Effector memory CD4-positive, alpha-beta T cell (primary cell): Measurements from ENCODE around the gene AGAP2.

ENCODE experiments used
- DNase-seq, 3 donors: peaks; one replicate each; pipeline ENCODE4 v3.0.0-alpha.2; 2020
- H3K27ac ChIP-seq: 2 replicates; pipeline ENCODE4 v1.7.0; 2013; ENCODE audit warnings: mild to moderate bottlenecking, low read length, moderate library complexity; ENCODE audit not compliant: insufficient read depth, poor library complexity, severe bottlenecking
- H3K27me3 ChIP-seq: replicated peaks from 2 replicates; pipeline ENCODE4 v1.7.0; 2013; ENCODE audit warnings: mild to moderate bottlenecking, low read length; ENCODE audit not compliant: insufficient read depth, control insufficient read depth, poor library complexity, severe bottlenecking
- H3K36me3 ChIP-seq: 2 replicates; pipeline ENCODE4 v1.7.0; 2013; ENCODE audit warnings: mild to moderate bottlenecking, low read length, moderate library complexity; ENCODE audit not compliant: control insufficient read depth, insufficient read depth
- H3K4me1 ChIP-seq: 2 replicates; pipeline ENCODE4 v1.7.0; 2013; ENCODE audit warnings: low read length, mild to moderate bottlenecking; ENCODE audit not compliant: control insufficient read depth, insufficient read depth, poor library complexity, severe bottlenecking
- H3K4me3 ChIP-seq: 2 replicates; pipeline ENCODE4 v1.7.0; 2013; ENCODE audit warnings: low read length, low read depth, mild to moderate bottlenecking; ENCODE audit not compliant: insufficient read depth, poor library complexity, severe bottlenecking
- H3K9me3 ChIP-seq: 2 replicates; pipeline ENCODE4 v1.7.0; 2013; ENCODE audit warnings: mild to moderate bottlenecking, low read length, moderate library complexity; ENCODE audit not compliant: control insufficient read depth

The AGAP2 gene

DNA sequence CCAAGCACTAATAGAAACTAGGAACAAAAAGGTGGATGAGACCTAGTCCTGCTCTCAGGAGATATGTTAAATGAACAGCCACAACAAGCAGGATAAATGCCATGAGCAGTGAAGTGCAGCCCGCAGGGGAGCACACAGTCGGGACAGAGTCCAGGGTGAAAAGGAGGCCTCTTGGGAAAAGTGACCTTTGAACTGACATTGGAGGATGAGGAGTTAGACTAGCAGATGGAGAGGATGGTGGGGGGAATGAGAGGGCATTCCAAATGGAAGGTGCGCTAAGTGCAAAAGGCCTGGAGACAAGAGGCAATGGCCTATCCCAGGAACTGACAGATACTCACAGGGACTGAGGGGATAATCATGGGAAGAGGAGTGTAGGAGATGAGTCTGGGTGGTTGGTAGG, 40.1 kb downstream of the AGAP2 start:
- peaks cover 43% of the 10 kb centered on the region for H3K36me3 ChIP-seq

DNA sequence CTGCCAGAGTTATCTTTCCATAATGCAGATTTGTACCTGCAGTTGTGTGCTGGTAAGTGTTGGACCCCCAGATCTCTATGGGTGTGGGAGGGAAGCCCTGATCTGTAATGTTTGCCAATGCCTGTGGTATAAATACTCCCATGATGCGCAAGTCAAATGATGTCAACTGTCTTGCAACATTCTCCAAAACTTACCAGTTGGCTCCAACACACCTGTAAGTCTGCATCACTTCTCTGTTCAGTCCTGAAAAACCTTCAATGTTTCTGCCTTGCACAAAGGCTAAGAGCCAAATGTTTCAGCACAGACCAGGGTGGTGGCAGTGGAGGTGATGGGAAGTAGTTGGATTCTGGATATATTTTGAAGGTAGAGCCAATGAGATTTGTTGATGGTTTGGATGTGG, 41.5 kb downstream of the AGAP2 start:
- H3K27ac ChIP-seq = no peak overlapping the region

More for the DNA sequence above, 40.1 kb downstream of the AGAP2 start:
- H3K4me1 ChIP-seq = peaks cover 9% of the 10 kb centered on the region
- DNase-seq = no peak
- H3K27me3 ChIP-seq = no peaks in the 10 kb centered on the region
- H3K9me3 ChIP-seq = no peaks in the 10 kb centered on the region
- H3K27ac ChIP-seq = no peak overlapping the region
- no peak overlapping the region for H3K4me3 ChIP-seq

DNA sequence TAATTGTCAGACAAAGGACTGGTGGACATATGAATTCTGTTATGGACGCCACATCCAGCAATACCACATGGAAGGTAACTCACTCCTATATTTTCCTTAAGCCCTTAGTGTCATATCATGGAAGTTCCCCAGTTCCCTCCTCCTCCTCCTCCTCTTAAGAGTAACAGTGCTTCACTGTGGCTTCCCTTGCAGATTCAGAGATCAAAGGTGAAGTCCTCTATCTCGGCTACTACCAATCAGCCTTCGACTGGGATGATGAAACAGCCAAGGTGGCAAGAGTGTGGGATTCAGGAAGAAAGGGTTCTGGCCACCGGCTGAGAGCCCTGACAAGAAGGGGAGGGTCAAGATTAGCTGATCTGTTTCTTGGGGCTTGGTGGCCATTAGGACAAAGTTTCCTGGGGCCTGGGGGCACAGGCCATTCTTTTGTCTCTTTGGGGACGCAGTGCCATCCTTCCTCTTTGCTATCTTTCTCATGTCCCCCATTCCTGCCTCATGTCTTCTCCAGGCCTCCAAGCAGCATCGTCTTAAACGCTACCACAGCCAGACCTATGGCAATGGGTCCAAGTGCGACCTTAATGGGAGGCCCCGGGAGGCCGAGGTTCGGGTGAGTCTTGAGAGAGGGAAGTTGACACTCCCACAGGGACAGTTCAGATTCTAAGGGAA, 42.6 kb downstream of the AGAP2 start:
- H3K4me3 ChIP-seq = no peak overlapping the region
- H3K4me1 ChIP-seq = peaks cover 9% of the 10 kb centered on the region
- H3K27ac ChIP-seq = no peak overlapping the region
- no peaks in the 10 kb centered on the region for H3K27me3 ChIP-seq
- H3K36me3 ChIP-seq = peaks cover 36% of the 10 kb centered on the region
- H3K9me3 ChIP-seq = no peaks in the 10 kb centered on the region
- DNase-seq = no peak

More for the DNA sequence above, 41.5 kb downstream of the AGAP2 start:
- peaks cover 36% of the 10 kb centered on the region for H3K36me3 ChIP-seq
- peaks cover 9% of the 10 kb centered on the region for H3K4me1 ChIP-seq
- H3K27me3 ChIP-seq = no peaks in the 10 kb centered on the region
- H3K9me3 ChIP-seq = no peaks in the 10 kb centered on the region
- DNase-seq = no peak
- no peak overlapping the region for H3K4me3 ChIP-seq

DNA sequence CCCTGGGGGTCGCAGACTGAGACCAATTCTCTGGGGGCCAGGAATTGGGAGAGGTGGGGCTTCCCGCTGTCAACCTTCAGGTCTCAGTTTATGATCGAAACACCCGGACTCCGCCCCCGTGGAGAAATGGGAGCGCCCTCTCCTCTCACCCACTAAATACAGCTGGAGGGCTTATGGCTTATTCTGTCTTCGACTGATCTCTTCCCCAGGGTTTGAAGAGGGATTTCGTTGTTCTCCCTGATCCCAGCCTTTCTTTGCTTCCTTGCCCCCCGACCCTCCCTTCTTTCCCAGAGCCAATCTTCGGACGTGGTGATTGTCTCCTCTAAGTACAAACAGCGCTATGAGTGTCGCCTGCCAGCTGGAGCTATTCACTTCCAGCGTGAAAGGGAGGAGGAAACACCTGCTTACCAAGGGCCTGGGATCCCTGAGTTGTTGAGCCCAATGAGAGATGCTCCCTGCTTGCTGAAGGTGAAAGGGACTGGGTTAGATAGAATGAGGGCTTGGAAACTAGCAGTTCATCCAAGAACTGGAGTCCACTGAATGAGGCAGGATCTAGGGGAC, 44.0 kb downstream of the AGAP2 start:
- H3K4me3 ChIP-seq = peak overlapping the region; percentile 88
- no peaks in the 10 kb centered on the region for H3K9me3 ChIP-seq
- H3K27me3 ChIP-seq = no peaks in the 10 kb centered on the region
- peak in 1 of 3 donors; percentile 5 for DNase-seq
- H3K36me3 ChIP-seq = peaks cover 36% of the 10 kb centered on the region
- peaks cover 9% of the 10 kb centered on the region for H3K4me1 ChIP-seq
- H3K27ac ChIP-seq = peak overlapping the region; percentile 76

DNA sequence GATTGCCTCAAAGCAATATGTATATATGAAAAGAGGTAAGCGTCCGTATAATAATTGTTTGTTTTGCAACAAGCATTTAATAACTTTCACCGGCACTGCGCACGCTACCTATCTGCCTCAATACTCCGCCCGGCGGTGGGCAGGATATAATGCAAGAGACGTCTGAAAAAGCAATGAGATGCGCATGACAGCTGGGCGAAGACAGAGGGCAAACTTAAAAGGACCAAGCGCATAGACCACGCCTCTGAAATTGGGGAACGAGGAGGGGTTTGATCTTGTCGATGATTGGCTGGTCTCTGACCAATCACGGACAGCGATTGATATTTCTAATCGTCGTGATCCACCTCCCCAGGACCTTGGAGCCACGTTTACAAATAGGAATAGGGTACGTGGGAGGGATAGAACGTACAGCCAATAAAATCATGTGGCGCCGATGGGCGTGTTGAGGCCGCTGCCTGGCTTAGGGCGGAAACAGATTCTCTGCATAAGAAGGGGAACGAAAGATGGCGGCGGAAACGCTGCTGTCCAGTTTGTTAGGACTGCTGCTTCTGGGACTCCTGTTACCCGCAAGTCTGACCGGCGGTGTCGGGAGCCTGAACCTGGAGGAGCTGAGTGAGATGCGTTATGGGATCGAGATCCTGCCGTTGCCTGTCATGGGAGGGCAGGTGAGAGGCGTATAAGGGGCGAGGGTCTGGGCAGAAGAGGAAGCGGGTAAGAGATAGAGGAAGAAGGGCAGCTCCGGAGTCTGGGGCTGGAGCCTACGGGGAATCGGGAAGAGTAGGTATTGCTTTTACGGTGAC, 44.7 kb downstream of the AGAP2 start, which contains the start of gene OS9:
Gene OS9 (plus strand): TSS at position 474 of the 800 bp plus-strand sequence. CDS start 30 bp downstream, at position 504.
- H3K4me3 ChIP-seq = peak within 1 kb of the TSS; percentile 88
- H3K27ac ChIP-seq = peak within 1 kb of the TSS; percentile 76
- peaks cover 9% of the 10 kb centered on the region for H3K4me1 ChIP-seq
- no peaks in the 10 kb centered on the region for H3K27me3 ChIP-seq
- peaks cover 36% of the 10 kb centered on the region for H3K36me3 ChIP-seq
- H3K9me3 ChIP-seq = no peaks in the 10 kb centered on the region
- peak; percentile 94 to 97 (median 95) for DNase-seq

DNA sequence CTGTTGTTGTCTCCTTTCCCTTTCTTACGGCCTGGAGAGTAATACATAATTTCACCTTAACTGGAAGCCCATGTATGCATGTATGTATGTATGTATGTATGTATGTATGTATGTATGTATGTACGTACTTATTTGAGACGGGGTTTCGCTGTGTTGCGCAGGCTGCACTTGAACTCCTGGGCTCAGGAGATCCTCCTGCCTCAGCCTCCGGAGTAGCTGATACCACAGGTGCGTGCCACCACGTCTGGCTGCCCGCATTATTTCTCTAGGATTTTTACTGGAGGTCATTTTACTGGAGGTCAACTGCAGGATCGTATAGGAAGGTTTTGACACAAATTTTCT, 45.3 kb downstream of the AGAP2 start:
- Histone ChIP-seq H3K36me3 (peaks cover 30% of the 10 kb centered on the region), H3K27me3 (no peaks in the 10 kb centered on the region), H3K4me1 (peaks cover 9% of the 10 kb centered on the region), H3K27ac (no peak overlapping the region), H3K4me3 (no peak overlapping the region), H3K9me3 (no peaks in the 10 kb centered on the region)
- DNase-seq = no peak

DNA sequence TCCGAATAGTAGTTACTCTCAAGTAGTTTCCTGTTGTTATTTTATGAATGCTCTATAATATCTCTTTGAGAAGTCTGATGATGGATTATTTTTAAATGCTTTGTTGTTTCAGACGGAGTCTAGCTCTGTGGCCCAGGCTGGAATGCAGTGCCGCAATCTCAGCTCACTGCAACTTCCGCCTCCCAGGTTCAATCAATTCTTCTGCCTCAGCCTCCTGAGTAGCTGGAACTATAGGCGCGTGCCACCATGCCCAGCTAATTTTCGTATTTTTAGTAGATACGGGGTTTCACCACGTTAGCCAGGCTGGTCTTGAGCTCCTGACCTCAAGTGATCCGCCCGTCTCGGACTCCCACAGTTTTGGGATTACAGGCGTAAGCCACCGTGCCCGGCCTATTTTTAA, 46.0 kb downstream of the AGAP2 start:
- Histone ChIP-seq H3K27me3 (peaks cover 4% of the 10 kb centered on the region), H3K27ac (no peak overlapping the region), H3K36me3 (peaks cover 22% of the 10 kb centered on the region), H3K4me1 (peaks cover 9% of the 10 kb centered on the region), H3K4me3 (no peak overlapping the region), H3K9me3 (no peaks in the 10 kb centered on the region)
- DNase-seq = no peak

DNA sequence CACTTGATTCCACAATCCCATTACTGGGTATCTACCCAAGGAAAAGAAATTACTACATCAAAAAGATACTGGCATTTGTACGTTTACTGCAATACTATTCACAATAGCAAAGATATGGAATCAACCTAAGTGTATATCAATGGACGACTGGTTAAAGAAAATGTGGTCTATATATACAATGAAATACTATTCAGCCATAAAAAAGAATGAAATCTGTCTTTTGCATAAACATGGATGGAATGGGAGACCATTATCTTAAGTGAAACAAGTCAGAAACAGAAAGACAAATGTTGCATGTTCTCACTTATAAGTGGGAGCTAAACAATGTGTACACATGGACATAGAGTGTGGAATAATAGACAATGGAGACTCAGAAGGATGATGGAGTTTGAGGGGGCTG, 49.6 kb downstream of the AGAP2 start:
- Histone ChIP-seq H3K36me3 (no peaks in the 10 kb centered on the region), H3K27ac (no peak overlapping the region), H3K4me1 (no peaks in the 10 kb centered on the region)

DNA sequence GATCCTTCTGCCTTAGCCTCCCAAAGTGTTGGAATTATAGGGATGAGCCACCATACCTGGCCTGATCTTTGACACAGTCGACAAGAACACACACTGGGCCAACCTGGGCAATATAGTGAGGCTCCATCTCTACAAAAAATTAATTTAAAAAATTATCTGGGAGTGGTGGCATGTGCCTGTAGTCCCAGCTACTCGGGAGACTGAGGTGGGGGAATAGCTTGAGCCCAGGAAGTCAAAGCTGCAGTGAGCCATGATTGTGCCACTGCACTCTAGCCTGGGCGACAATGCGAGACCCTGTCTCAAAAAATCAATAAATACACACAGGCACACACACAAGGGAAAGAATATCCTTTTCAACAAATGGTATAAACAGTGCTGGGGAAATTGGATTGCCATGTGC, 50.7 kb downstream of the AGAP2 start:
- DNase-seq = no peak
- H3K9me3 ChIP-seq = no peaks in the 10 kb centered on the region

More for the DNA sequence above, 49.6 kb downstream of the AGAP2 start:
- no peak for DNase-seq
- no peak overlapping the region for H3K4me3 ChIP-seq
- H3K27me3 ChIP-seq = peaks cover 8% of the 10 kb centered on the region
- no peaks in the 10 kb centered on the region for H3K9me3 ChIP-seq

DNA sequence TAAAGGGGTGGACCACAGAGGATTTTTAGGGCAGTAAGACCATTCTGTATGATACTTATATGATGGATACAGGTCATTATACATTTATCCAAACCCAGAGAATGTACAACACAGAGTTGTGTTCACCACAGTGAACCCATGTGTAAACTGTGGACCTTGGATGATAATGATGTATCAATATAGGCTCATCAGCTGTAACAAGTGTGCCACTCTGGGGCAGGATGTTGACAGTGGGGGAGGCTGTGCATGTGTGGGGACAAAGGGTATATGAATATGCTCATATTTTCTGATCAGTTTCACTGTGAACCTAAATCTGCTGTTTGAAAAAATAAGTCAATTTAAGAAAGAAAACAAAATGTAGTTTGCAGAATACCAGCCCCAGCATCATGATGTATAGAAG, 58.8 kb downstream of the AGAP2 start:
- Histone ChIP-seq H3K9me3 (no peaks in the 10 kb centered on the region), H3K27me3 (no peaks in the 10 kb centered on the region), H3K4me1 (no peaks in the 10 kb centered on the region), H3K4me3 (no peak overlapping the region), H3K36me3 (no peaks in the 10 kb centered on the region), H3K27ac (no peak overlapping the region)
- DNase-seq = no peak

More for the DNA sequence above, 50.7 kb downstream of the AGAP2 start:
- H3K4me3 ChIP-seq = no peak overlapping the region
- peaks cover 8% of the 10 kb centered on the region for H3K27me3 ChIP-seq
- H3K27ac ChIP-seq = no peak overlapping the region
- no peaks in the 10 kb centered on the region for H3K4me1 ChIP-seq
- H3K36me3 ChIP-seq = no peaks in the 10 kb centered on the region
